SK-N-DZ (cell line): ENCODE results near the gene ASIC4.

ENCODE experiments used
- DNase-seq: peaks from one replicate; pipeline ENCODE4 v3.0.0-alpha.2; 2015; ENCODE audit warnings: low spot score

Gene ASIC4

DNA sequence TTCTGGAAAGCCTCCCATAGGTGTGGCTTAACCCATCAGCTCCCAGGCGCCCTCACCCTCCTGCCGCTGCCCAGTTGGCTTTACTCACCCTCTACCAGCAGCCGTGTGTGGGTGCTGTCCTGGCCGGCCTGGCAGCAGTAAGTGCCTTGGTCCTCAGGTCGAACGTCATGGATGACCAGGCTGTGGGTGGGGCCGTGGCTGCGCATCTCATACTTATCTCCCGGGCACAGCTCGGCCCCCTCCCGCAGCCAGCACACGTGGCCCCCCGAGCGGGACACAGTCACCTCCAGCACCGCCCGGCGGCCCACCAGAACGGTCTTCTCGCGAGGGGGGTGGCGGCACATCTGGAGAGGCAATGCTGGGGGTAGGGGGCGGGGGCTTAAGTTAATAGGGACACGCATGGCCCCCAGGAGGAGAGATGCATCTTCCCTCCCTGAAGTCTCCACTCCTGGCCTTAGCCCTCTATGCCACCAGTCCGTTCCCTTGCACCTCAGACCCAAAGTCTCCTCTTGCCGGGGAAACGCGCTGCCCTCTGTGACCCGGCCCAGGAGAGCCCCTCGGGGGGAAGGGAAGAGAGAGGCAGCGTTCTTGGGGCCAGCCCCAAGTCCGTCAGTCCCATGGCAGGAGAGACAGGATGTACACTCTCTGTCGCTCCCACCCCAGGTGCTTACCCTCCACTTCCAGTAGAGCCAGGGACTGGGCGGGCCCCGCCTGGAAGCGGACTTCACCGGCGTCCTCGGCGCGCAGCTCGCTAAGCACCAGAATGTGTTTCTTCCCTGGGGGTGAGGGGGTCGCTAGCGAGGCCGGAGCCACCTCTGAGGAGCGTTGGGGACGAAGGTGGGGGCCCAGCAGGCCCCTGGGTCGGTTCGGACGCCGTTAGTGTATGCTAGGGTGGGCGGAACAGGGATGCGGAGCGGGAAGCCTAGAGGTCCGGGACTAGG, 37.4 kb downstream of the ASIC4 start:
- peak; percentile 50 for DNase-seq

- peak; percentile 84 for DNase-seq
These were observed 38.3 kb downstream of the ASIC4 start for GRCh38 chr2:219552382-219553167.

GRCh38 chr2:219553168-219553417, 38.8 kb downstream of the ASIC4 start:
- DNase-seq: no peak

- DNase-seq: no peak
These were observed 39.2 kb downstream of the ASIC4 start for GRCh38 chr2:219553463-219553963.

- DNase-seq: no peak
These were observed 40.1 kb downstream of the ASIC4 start for GRCh38 chr2:219554350-219554749.

DNA sequence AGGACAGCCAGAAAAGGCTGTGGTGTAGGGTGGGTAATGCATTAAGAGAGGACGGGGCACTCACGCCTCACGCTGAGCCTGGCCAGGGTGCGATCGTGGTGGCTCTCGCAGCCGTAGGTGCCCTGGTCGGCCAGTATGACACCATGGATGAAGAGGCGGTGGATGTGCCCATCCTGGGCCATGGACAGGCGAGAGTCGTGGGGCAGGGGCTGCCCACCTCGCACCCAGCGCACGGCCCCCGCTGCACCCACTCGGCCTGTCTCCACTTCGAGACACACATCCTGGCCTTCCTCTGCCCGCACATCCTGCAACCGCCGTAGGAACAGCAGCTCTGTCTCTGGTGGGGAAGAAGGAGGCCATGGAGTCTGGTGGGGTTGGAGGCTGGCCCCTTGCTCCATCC, 41.7 kb downstream of the ASIC4 start:
- DNase-seq: no peak

DNA sequence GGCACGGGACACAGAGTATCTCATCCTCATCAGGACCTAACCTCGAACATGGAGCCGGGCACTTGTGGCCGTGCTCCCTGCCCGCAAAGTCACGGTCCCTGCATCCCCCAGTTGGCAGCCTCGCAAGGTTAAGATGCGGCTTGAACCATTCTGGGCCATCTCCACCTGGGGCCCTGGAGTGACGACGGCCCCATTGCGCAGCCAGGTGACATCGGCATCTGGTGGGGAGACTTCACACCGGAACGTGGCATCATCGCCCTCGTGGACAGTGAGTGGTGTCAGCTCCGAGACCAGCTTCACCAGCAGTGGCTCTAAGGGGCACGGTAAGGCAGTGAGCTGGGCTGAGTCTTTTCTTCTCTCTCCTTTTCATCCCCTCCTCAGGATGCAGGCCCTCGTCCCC, 42.1 kb downstream of the ASIC4 start:
- no peak for DNase-seq

GRCh38 chr2:219557320-219557719, 43.0 kb downstream of the ASIC4 start:
- DNase-seq: no peak

GRCh38 chr2:219557791-219558785, 43.8 kb downstream of the ASIC4 start:
- no peak for DNase-seq

- DNase-seq: no peak
These were observed 45.1 kb downstream of the ASIC4 start for GRCh38 chr2:219559156-219559915.

GRCh38 chr2:219560037-219560892, 46.0 kb downstream of the ASIC4 start:
- no peak for DNase-seq

- no peak for DNase-seq
These were observed 46.6 kb downstream of the ASIC4 start for GRCh38 chr2:219560893-219561178.

DNA sequence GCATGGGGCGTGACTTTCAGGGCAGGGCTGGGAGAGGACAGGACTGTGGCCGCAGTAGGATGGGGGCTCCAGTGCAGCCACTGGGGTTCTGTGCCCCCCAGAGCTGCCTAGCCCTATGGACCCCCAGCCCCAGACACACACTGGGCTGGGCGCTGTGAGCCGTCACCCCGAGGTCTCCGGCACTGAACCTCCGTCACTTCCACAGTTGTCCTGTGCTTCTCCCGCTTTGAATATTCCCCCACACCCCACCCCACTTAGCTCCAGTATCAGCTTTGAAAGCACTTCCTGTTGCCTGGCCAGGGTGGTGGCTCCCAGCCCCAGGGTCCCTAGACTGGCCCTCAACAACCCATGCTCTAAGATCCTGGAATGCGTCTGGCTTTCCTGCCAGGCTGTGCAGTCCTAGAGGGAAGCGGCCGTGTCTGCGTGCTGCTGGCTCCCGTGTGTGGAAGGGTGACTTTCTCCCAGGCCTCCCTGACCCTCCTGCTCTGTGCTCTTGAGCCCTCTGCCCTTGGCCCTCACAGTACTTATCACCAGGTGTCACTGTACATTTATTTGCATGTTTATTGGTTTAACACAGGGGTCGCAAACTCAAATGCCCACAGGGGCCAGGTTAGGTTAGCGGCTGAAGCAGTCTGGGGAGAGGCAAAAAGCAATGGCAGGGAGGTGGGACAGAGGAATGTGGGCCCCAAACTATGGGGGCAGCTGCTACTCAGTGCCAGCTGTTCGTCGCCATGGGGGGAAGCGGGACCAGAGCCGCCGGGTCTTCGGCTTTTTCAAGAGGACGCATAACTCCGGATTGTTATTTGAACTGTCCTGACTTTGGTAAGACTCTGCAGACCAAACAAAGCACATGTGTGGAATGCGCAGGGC, 47.1 kb downstream of the ASIC4 start:
- DNase-seq: no peak

GRCh38 chr2:219562049-219563020, 48.1 kb downstream of the ASIC4 start:
- no peak for DNase-seq

DNA sequence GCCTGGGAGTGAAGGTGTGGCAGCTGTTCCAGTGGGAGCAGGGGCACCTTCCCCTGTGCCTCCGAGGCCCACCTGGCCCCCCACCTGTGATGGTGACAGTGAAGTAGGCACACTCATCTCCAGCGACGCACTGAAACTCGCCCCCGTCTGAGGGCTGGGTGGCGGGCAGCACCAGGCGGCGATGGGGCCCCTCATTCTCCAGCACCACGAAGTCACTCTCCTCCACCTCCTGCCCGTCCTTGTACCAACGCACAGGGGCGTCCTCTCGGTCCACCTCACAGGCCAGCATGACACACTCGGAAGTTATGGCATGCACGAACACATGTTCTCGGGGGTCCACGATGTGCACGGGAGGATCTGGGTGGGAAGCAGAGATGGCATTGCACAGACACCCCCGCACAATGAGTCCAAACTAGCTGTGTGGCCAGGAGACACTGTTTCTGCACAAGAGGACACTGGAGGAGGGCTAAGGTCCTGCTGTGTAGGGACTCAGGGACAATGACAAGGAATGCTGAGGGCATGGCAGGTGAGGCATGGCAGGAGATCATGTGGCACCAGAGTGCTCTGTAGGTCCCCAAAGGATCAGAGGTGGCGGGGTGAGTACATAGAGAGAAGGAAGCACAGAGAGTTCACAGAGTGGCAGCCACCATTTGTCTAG, 49.1 kb downstream of the ASIC4 start:
- DNase-seq: no peak

DNA sequence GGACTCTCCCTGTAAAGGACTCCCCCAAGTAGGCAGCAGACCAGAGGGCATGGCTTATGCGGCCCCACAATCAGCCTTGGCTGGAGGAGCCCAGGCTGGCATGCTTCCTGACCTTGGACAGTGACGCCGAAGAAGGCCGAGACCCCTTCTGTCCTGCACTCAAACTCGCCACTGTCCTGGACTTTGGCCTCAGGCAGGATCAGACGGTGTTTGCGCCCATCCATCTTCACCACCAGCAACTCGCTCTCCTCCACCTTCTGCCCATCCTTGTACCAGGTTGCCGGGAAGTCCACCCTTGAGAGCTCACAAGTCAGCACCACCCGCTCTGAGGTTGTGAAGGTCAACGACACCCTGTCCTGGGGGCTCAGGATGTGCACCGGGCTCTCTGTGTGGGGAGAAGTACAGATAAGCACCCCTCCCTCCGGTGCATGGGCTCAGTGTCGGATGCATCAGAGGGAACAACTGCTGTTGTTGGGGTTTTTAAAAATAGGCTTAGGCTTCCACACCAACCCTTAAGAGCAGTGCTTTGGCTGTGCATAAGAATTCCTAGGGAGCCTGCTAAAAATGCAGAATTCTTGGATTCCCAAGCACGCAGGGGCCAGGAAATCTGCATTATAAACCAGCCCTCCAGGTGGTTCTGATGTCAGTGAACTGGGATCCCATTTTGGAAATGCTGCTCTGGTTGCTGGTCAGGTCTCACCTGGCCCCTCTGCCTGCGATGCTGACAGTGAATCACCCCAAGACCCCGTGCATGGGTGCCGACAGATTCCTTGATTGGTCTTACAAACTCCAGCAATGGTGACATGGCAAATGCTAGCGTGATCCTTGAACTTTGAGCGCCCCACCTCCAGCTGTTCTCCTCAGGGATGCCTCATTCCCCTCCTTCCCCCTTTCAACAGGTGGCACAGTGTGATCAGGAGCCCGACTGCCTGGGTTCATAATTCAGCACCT, 51.1 kb downstream of the ASIC4 start:
- DNase-seq: no peak
